AG08395 (cell line): ENCODE results near the gene PHF19.

ENCODE experiments used
- DNase-seq: peaks from one replicate; pipeline ENCODE4 v3.0.0; 2012; ENCODE audit warnings: mixed read lengths, low spot score

Gene PHF19

GRCh38 chr9:120891884-120892747 lies 15.1 kb upstream of the PHF19 start:
- DNase-seq = no peak

GRCh38 chr9:120891245-120891883 lies 14.4 kb upstream of the PHF19 start:
- no peak for DNase-seq

DNA sequence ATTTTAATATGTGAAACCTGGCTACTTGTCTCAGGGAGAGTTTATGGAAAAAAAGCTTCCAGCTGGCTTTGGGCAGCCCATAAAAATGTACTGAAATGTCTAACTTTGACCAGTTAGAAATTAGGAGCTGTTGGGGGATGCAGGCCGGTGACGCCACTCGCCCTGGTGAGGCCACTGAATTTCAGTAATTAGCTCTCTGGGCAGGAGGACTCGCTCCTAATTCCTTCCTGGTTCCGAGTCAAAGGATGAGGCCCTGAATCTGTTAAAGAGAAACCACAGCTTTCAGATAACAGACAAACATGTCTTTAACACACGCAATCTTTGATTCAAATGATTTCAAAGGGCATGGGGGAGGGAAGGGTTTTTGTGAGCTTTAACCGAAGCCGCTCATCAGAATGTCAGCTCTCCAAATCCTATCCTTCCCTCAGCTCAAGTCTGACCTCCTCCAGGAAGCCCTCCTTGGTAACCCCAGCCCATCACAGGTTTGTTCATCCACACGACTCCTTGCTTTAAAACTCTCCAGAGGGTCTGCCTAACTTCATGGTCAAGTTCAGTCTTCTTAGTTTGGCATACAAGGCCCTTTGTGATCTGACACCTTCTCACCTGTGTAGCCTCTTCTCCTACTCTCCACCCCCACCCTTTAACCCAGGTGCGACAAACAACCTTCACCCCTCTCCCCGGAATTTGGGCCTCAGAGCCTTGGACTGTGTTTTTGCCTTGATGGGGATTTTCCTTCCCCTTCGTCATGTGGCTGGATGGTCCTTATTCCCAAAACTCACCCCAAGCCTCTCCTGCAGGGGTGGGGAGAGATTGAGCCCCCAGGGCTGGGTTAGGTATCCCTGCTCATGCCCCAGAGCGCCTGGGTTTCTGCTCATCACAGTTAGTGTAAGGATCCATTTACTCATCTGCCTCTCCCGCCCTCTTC lies 13.6 kb upstream of the PHF19 start:
- DNase-seq = peak; percentile 32

DNA sequence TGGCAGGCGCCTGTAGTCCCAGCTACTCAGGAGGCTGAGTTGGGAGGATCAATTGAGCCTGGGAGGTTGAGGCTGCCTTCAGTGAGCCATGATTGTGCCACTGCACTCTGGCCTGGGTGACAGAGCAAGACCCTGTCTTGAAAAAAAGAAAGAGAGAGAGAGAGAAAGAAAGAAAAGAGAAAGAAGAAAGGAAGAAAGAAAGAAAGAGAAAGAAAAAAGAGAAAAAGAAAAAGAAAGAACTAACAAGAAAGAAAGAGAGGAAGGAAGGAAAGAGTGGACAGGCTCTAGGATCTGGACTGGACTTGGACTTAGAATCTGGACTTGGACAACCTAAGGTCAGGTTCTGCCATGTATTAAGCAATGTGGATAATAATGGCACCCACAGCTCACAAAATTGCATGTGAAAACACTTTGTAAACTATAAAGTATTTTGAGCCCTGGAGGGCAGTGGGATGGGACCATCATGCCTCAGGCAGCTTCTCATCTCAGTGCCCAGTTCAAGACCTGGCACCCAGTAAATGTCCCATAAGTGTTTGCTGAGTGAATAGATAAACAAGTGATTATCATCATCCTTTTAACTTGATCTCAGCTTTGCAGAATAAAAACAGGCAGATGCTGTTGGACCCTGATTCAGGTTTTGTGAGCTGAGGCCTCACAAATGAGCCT lies 12.8 kb upstream of the PHF19 start:
- no peak for DNase-seq

GRCh38 chr9:120888626-120889025 lies 11.6 kb upstream of the PHF19 start:
- no peak for DNase-seq

- peak; percentile 89 for DNase-seq
Measured at GRCh38 chr9:120886490-120886967, 9.5 kb upstream of the PHF19 start.

GRCh38 chr9:120885958-120886357 lies 9.0 kb upstream of the PHF19 start:
- DNase-seq = no peak

- no peak for DNase-seq
Measured at GRCh38 chr9:120885457-120885856, 8.5 kb upstream of the PHF19 start.

- no peak for DNase-seq
Measured at GRCh38 chr9:120883608-120883996, 6.6 kb upstream of the PHF19 start.

GRCh38 chr9:120882935-120883607 lies 6.1 kb upstream of the PHF19 start:
- no peak for DNase-seq

DNA sequence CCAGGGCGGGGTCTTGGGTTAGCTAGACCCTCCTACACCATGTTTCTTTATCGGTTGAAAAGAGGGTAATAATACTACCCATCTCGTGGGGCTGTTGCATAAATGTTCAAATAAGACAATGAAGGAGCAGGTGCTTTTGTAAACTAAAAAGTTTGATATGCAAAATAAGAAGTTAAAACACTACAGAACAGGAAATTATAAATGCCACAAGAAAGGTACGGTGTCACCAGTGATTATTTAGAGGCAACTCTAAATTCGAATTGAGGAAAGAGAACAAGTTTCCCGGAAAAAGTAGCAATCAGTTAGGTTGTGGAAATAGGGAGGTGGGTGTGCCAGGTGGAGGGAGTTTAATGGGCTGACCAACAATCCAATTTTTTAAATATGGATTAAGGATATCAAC lies 2.5 kb upstream of the PHF19 start:
- DNase-seq = no peak

- no peak for DNase-seq
Measured at GRCh38 chr9:120878188-120879130, 1.5 kb upstream of the PHF19 start.

DNA sequence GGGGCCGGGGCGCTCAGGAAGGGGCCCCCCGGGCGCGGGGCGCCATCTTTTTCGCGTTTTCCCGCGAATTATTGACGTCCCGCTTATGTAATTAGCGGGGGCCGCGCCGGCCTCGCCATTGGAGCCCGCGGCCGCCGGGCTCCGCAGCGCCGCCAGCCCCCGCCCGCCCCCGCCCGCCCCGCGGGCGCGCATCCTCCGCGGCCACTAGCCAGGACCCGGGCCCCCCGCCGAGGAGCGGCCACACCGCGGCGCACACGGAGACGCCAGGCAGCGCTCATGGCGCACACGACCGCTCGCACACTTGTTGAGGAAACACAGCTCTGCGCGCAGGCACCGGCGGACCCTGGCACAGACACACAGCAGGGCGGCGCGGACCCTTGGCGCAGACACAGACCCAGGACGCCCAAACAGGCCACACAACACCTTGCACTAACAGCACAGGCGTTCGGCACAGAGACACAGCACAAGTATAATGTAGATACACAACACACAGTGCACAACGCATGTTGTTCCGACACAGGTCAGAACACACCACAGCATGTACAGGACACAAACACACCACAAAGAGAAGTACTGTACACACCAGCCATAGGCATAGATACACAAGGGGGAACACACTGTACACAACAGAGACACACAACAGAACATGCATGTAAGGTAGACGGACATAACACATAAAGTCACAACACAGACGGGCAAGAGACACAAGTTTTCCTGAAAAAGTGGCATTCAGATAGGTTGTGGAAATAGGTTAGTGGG lies 467 bp upstream of the PHF19 start:
- peak; percentile 63 for DNase-seq

DNA sequence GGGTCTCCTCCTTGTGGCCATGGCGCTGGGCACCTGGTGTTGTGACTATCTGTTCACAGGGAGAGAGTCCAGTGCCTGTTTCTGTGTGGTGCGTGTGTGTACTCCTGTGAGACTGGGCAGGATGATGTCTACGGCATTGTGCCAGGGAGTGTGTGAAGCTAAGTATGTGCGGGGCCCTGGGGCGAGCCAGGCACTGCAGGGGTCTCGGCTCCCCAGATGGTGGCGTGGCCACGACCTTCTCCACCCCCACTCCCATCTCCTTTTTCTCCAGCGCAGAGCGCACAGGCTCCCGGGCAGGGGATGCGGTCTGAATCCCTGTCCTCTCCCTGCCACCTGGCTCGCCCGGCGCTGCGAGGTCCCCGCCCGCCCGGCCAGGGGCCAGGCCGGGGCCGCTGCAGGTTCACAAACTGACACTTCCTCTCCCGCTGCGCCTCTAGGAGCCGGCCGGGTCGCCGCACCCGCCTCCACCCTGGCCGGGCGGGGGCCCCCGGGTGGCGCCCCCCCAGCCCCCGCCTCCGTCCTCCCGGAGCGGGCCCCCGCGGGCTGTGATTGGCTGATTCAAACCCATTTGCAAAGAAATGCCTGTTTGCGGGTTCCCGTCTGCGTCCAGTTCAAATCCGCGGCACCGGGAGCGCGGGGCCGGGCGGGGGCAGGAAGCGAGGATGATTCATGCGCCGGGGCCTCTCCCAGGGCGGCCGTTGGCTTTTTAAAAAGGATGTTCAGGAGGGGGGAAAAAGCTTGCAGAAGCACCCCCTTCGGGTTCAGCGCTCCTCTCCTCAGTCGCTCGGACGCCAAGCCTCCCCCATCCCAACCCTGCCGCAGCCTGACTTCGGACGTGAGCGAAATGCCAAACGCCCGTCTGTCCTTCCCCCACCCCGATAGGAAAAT lies 790 bp downstream of the PHF19 start:
- DNase-seq = peak; percentile 93

GRCh38 chr9:120875643-120875953 lies 1.4 kb downstream of the PHF19 start:
- no peak for DNase-seq

GRCh38 chr9:120875195-120875565 lies 1.8 kb downstream of the PHF19 start:
- DNase-seq = no peak

- DNase-seq = no peak
Measured at GRCh38 chr9:120874226-120875194, 2.5 kb downstream of the PHF19 start.
